Measurements from ENCODE around the gene MLLT10. TPM values are rescaled to one million over a fixed set of nuclear protein-coding genes. Genes with fewer than 3 reads are reported as not detected.

MLLT10 gene
- total RNA-seq, 2 experiments from 2014 or later: 43.0 to 49.9 TPM

DNA sequence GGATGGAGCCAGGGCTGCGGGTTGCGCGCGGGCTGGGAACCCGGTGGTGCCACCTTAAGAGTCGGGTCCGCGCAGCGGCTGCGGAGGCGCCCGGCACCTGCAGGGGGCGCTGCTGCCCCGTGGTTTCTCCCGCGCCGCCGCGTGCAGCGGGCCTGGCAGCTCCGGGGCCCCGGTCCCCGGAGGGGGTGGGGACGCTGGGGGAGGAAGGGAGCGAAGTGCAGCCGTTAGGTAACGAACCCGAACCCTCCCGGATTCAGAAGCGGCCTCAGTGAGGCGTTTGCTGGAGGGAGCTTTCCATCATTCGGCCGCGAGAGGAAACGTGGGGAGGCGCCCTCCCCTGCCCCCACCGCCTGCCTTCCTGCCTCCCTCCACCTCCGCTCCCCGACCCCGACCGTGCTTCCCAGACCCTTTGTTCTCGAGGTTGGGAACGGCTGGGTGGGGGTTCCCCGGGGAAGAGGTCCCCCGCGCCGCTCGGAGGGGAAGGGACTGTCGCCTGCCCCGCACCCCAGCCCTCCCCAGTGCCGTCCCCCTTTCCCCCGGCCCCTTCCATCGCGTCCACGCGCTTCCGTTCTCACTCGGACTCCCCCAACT lies 38.2 kb upstream of the MLLT10 start:
- POLR2A ChIA-PET: interaction anchor here (0.6 to 1.8 kb wide), 10 partner anchors 10 to 820 kb away, joined by 3 to 5 read pairs (median 3); partner anchors contain the start of genes COMMD3, DNAJC1 and MLLT10
- DNase-seq: peak; percentile 87
- Mint-ChIP-seq H3K9me3 (no peaks in the 10 kb centered on the region), H3K4me3 (peak overlapping the region; percentile 70), H3K27ac (no peak overlapping the region), H3K4me1 (peaks cover 24% of the 10 kb centered on the region), H3K36me3 (ENCODE audit: low read depth) (no peaks in the 10 kb centered on the region), H3K27me3 (peaks cover 65% of the 10 kb centered on the region)
- CTCF ChIA-PET: interaction anchor here (0.6 to 3.8 kb wide), 36 partner anchors 10 to 1494 kb away, joined by 3 to 39 read pairs (median 4); partner anchors contain the start of genes MLLT10 and SKIDA1

DNA sequence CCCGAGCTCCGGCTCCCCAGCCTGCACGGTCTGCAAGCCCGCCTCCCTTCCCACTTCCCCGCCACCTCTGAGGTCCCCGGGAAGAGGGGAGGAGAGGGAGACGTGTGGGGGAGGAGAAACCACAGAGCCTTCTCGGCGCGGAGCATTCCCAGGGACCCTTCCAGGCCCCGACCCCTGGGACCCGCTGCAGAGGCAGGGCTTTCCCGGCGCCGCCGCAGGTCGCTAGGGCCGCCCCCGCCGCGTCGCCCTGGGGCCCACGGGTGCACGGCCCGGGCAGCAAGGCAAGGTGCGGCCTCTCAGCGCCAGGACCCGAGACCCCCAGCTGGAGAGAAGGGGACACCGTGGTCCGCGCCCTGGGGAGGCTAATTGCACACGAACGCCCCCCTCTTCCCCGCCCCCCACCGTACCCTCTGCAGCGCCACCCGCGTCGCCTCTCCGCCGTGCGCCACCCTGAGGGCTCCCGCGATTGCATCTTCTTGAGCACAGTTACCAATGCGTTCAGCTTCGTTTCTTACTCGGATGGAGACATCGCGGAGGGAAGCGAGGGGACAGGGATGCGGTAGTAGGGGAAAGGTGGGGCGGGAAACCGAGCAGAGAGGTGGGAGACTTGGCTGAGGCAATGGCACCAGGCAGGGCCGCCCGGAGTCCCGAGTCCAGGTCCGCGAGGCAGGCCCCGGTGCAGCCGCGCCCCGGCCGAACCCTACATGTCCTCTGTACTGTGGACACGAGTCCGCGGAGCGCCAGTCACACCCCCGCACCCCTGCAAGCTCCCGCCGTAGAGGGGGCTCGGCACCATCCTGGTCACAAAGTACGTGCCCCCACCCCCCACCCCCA lies 37.5 kb upstream of the MLLT10 start:
- H3K27ac Mint-ChIP-seq: no peak overlapping the region
- POLR2A ChIA-PET: interaction anchor here (0.8 to 1.8 kb wide), 12 partner anchors 10 to 844 kb away, joined by 3 to 5 read pairs (median 3); partner anchors contain the start of genes COMMD3, DNAJC1 and MLLT10
- peak; percentile 58 for DNase-seq
- H3K27me3 Mint-ChIP-seq: peaks cover 67% of the 10 kb centered on the region
- CTCF ChIA-PET: interaction anchor here (0.6 to 3.8 kb wide), 43 partner anchors 10 to 1493 kb away, joined by 3 to 39 read pairs (median 4); partner anchors contain the start of genes MLLT10 and SKIDA1
- H3K9me3 Mint-ChIP-seq: no peaks in the 10 kb centered on the region
- no peaks in the 10 kb centered on the region for H3K36me3 Mint-ChIP-seq (ENCODE audit: low read depth)
- H3K4me1 Mint-ChIP-seq: peaks cover 24% of the 10 kb centered on the region
- H3K4me3 Mint-ChIP-seq: peak overlapping the region; percentile 80

DNA sequence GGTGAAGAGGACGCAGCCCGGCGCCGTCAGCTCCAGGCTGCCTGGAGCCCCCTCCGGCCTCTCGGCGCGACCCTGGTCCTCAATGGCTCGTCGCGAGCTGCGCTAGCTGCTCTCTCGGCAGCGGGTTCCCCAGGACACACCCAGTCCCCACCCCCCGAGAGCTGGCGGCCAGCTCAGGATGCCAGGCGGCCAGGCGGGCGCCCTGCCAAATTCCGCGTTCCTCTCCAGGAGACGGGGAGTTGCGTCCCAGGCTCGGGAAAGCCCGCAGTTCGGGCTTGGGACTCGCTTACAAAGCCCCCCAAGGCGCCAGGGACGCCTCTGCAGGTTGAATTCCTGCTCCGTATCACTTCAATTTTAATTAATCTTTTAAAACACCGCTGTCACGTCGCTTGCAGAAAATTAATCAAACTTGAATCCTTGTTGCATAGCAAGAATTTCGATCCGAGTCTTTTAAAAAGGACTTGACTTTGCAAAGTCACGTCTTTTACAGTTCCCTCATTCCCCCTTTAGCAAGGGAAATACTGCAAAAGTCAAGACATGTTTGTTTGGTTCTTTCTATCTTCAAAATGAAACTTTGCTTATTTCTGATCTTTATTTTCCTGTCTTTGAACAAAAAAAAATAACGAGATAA lies 36.7 kb upstream of the MLLT10 start:
- no peak for DNase-seq
- Mint-ChIP-seq H3K27me3 (peaks cover 69% of the 10 kb centered on the region), H3K27ac (no peak overlapping the region), H3K4me3 (peak overlapping the region; percentile 80), H3K9me3 (no peaks in the 10 kb centered on the region), H3K4me1 (peaks cover 24% of the 10 kb centered on the region), H3K36me3 (ENCODE audit: low read depth) (no peaks in the 10 kb centered on the region)
- ChIA-PET POLR2A (interaction anchor here (0.8 to 1.8 kb wide), 9 partner anchors 19 to 843 kb away, joined by 3 to 5 read pairs (median 3); partner anchors contain the start of genes COMMD3 and MLLT10), CTCF (interaction anchor here (0.6 to 3.8 kb wide), 21 partner anchors 11 to 1462 kb away, joined by 3 to 39 read pairs (median 5); partner anchors contain the start of genes MLLT10 and SKIDA1)

GRCh38 chr10:21498377-21498776 lies 35.7 kb upstream of the MLLT10 start:
- Mint-ChIP-seq H3K27me3 (peaks cover 71% of the 10 kb centered on the region), H3K4me3 (no peak overlapping the region), H3K9me3 (no peaks in the 10 kb centered on the region), H3K4me1 (peaks cover 24% of the 10 kb centered on the region), H3K36me3 (ENCODE audit: low read depth) (no peaks in the 10 kb centered on the region), H3K27ac (no peak overlapping the region)
- ChIA-PET CTCF (interaction anchor here (0.5 to 3.8 kb wide), 4 partner anchors 17 to 455 kb away, joined by 3 to 39 read pairs (median 15); no protein-coding TSS in a partner anchor), POLR2A (interaction anchor here (1.3 kb wide), 1 partner anchor 35 kb away, joined by 3 read pairs; the partner anchor contains the start of gene MLLT10)
- DNase-seq: no peak

GRCh38 chr10:21498986-21499385 lies 35.0 kb upstream of the MLLT10 start:
- CTCF ChIA-PET: interaction anchor here (3.8 kb wide), 1 partner anchor 21 kb away, joined by 39 read pairs; no protein-coding TSS in a partner anchor
- Mint-ChIP-seq H3K4me1 (peaks cover 20% of the 10 kb centered on the region), H3K27me3 (peaks cover 72% of the 10 kb centered on the region), H3K27ac (no peak overlapping the region), H3K9me3 (no peaks in the 10 kb centered on the region), H3K36me3 (ENCODE audit: low read depth) (no peaks in the 10 kb centered on the region), H3K4me3 (no peak overlapping the region)
- DNase-seq: no peak
- POLR2A ChIA-PET: interaction anchor here (1.3 kb wide), 1 partner anchor 34 kb away, joined by 3 read pairs; the partner anchor contains the start of gene MLLT10

GRCh38 chr10:21499701-21500577 lies 34.1 kb upstream of the MLLT10 start:
- Mint-ChIP-seq H3K27ac (no peak overlapping the region), H3K36me3 (ENCODE audit: low read depth) (no peaks in the 10 kb centered on the region), H3K4me1 (peaks cover 16% of the 10 kb centered on the region), H3K9me3 (no peaks in the 10 kb centered on the region), H3K4me3 (no peak overlapping the region), H3K27me3 (peaks cover 73% of the 10 kb centered on the region)
- ChIA-PET POLR2A (no interaction called here), CTCF (no interaction called here)
- no peak for DNase-seq

- Mint-ChIP-seq H3K4me3 (no peak overlapping the region), H3K9me3 (no peaks in the 10 kb centered on the region), H3K27me3 (peaks cover 68% of the 10 kb centered on the region), H3K36me3 (ENCODE audit: low read depth) (no peaks in the 10 kb centered on the region), H3K4me1 (peaks cover 10% of the 10 kb centered on the region), H3K27ac (no peak overlapping the region)
- ChIA-PET POLR2A (no interaction called here), CTCF (no interaction called here)
- no peak for DNase-seq
Measured at GRCh38 chr10:21500578-21500910, 33.5 kb upstream of the MLLT10 start.

DNA sequence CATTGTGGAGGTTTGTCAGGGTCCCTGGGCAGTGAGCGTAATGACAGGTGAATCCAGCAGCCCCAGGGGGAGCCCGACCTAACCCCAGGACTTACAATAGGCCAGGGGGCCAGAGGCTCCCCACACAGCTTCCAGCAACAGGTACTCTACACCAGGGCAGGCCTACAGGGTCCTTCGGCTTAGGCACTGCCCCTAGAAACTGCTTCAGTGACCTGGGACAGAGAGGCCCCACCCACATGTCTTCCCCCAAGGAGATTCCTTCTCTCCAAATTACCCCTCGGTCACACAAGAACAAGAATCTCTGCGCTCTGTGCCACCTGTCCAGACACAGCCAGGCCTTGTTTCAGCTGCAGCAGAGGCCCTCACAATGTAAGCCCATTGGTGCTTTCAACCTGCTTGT lies 32.9 kb upstream of the MLLT10 start:
- H3K27me3 Mint-ChIP-seq: peaks cover 73% of the 10 kb centered on the region
- no peak for DNase-seq
- H3K4me3 Mint-ChIP-seq: no peak overlapping the region
- no peaks in the 10 kb centered on the region for H3K36me3 Mint-ChIP-seq (ENCODE audit: low read depth)
- H3K9me3 Mint-ChIP-seq: no peaks in the 10 kb centered on the region
- ChIA-PET POLR2A (no interaction called here), CTCF (no interaction called here)
- H3K27ac Mint-ChIP-seq: no peak overlapping the region
- peaks cover 10% of the 10 kb centered on the region for H3K4me1 Mint-ChIP-seq

GRCh38 chr10:21501731-21502347 lies 32.2 kb upstream of the MLLT10 start:
- Mint-ChIP-seq H3K9me3 (no peaks in the 10 kb centered on the region), H3K4me3 (no peak overlapping the region), H3K4me1 (peaks cover 8% of the 10 kb centered on the region), H3K36me3 (ENCODE audit: low read depth) (no peaks in the 10 kb centered on the region), H3K27me3 (peaks cover 78% of the 10 kb centered on the region), H3K27ac (no peak overlapping the region)
- ChIA-PET POLR2A (no interaction called here), CTCF (no interaction called here)
- DNase-seq: no peak

DNA sequence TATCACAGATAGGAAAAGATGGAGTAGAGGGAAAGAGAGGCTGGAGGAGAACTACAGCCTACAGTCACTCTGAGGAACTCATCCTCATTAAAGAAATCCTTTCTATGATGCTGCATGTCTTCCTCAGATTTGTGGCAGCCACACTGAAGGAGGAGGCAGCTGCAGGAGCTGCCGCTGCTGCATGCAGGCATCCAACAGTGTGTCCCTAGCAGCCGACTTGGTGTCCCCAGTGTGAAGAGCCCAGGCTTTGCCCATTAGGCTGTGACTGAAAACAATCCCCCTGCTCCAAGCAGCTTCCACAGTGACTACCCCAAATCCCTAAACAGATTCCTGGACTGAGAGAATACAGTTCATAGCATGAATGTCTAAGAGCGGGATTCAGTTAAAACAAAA lies 31.7 kb upstream of the MLLT10 start:
- POLR2A ChIA-PET: no interaction called here
- H3K4me1 Mint-ChIP-seq: peaks cover 7% of the 10 kb centered on the region
- H3K27me3 Mint-ChIP-seq: peaks cover 80% of the 10 kb centered on the region
- CTCF ChIA-PET: no interaction called here
- H3K9me3 Mint-ChIP-seq: no peaks in the 10 kb centered on the region
- no peaks in the 10 kb centered on the region for H3K36me3 Mint-ChIP-seq (ENCODE audit: low read depth)
- no peak for DNase-seq
- H3K4me3 Mint-ChIP-seq: no peak overlapping the region
- H3K27ac Mint-ChIP-seq: no peak overlapping the region

DNA sequence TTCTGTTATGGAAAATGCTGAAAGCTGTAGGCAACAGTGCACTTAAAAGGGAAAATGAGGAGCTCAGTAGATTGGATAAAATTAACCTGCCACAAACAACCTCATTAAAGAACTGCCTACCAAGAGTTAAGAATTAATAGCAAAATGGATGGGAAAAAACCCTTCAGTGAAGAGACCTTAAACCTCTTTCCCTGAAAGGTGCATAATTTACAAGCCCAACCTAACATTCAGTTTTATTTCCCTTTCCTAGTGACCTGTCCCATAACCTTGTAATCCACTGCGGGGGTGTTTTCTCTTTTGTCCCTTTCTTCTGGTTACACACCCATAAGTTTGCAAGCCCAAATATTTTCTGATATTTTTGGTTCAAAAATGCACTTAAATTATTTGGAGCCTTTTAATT lies 30.5 kb upstream of the MLLT10 start:
- POLR2A ChIA-PET: no interaction called here
- no peak for DNase-seq
- Mint-ChIP-seq H3K4me1 (no peaks in the 10 kb centered on the region), H3K27ac (no peak overlapping the region), H3K4me3 (no peak overlapping the region), H3K36me3 (ENCODE audit: low read depth) (no peaks in the 10 kb centered on the region), H3K9me3 (no peaks in the 10 kb centered on the region), H3K27me3 (peaks cover 71% of the 10 kb centered on the region)
- CTCF ChIA-PET: no interaction called here

DNA sequence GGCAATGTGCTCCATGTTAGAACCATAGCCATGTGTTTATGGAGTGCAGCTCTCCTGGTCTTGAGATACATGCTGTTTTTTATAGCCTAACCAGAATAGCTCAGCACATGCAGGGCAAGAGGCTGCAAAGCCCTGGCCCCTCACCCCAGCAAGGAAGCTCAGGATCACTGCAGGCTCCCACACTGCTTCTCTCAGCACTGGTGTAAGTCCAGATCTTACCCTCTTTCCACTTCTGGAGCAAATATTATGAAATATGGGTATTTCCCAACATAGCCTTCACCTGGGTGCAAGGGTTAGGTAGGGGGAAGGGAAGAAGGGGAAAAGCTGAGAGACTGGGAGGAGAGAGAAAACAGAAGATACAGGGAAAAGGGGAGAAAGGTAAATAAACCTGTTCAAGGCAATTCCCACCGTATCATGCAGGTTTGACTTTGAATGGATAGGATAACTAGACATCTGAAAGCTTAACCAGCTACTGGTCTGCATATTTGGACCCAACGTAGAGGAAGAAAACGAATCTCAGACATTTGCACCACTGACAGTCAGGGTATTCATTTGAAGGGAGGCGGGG lies 28.2 kb upstream of the MLLT10 start:
- ChIA-PET POLR2A (interaction anchor here (1.8 kb wide), 1 partner anchor 9 kb away, joined by 5 read pairs; no protein-coding TSS in a partner anchor), CTCF (no interaction called here)
- Mint-ChIP-seq H3K9me3 (no peaks in the 10 kb centered on the region), H3K36me3 (ENCODE audit: low read depth) (no peaks in the 10 kb centered on the region), H3K4me1 (no peaks in the 10 kb centered on the region), H3K27me3 (peaks cover 56% of the 10 kb centered on the region), H3K27ac (no peak overlapping the region), H3K4me3 (no peak overlapping the region)
- no peak for DNase-seq

All from activated CD4-positive, alpha-beta memory T cell treated with anti-CD3 and anti-CD28 coated beads, Interleukin-2, amount 10 ng/mL, durations not matched to agents 7 days and 5 days (primary cell).